ENCODE data around the gene TOM1L2.

The TOM1L2 gene

GRCh38 chr17:17840751-17841591 is 131.2 kb downstream of the TOM1L2 start:
- Histone ChIP-seq H3K27ac (peak overlapping the region; percentile 100), H3K36me3 (no peaks in the 10 kb centered on the region), H3K4me3 (ENCODE audit: low read depth in 1 of 2, low read length in 1 of 2) (peak overlapping the region; percentile 68 to 85), H3K9me3 (no peaks in the 10 kb centered on the region), H3K4me1 (ENCODE audit: control insufficient read depth in 1 of 2, insufficient read depth in 1 of 2, low read depth in 1 of 2, low read length in 1 of 2) (peaks cover 45 to 50% of the 10 kb centered on the region in 2 experiments), H3K27me3 (no peaks in the 10 kb centered on the region)
- TF ChIP-seq CTCF (IDR thresholded peaks at IDR 0.05), result no peak

- H3K36me3 ChIP-seq, result no peaks in the 10 kb centered on the region
- H3K4me3 ChIP-seq (ENCODE audit: low read depth in 1 of 2, low read length in 1 of 2), result peak overlapping the region; percentile 68 to 85
- H3K4me1 ChIP-seq (ENCODE audit: control insufficient read depth in 1 of 2, insufficient read depth in 1 of 2, low read depth in 1 of 2, low read length in 1 of 2), result peaks cover 55 to 59% of the 10 kb centered on the region in 2 experiments
- H3K9me3 ChIP-seq, result no peaks in the 10 kb centered on the region
- H3K27ac ChIP-seq, result peak overlapping the region; percentile 100
- peak; percentile 34 for TF ChIP-seq CTCF (IDR thresholded peaks at IDR 0.05)
- no peaks in the 10 kb centered on the region for H3K27me3 ChIP-seq
These were observed 132.2 kb downstream of the TOM1L2 start for GRCh38 chr17:17839791-17840707.

- Histone ChIP-seq H3K4me3 (ENCODE audit: low read depth in 1 of 2, low read length in 1 of 2) (peak overlapping the region; percentile 73 to 94), H3K27ac (peak overlapping the region; percentile 100), H3K4me1 (ENCODE audit: control insufficient read depth in 1 of 2, insufficient read depth in 1 of 2, low read depth in 1 of 2, low read length in 1 of 2) (peaks cover 57 to 69% of the 10 kb centered on the region in 2 experiments), H3K9me3 (no peaks in the 10 kb centered on the region), H3K36me3 (no peaks in the 10 kb centered on the region), H3K27me3 (no peaks in the 10 kb centered on the region)
- TF ChIP-seq CTCF (IDR thresholded peaks at IDR 0.05), result peak; percentile 28
These were observed 133.9 kb downstream of the TOM1L2 start for GRCh38 chr17:17837966-17838962.

- peak overlapping the region; percentile 100 for H3K27ac ChIP-seq
- no peaks in the 10 kb centered on the region for H3K9me3 ChIP-seq
- H3K4me3 ChIP-seq (ENCODE audit: low read depth in 1 of 2, low read length in 1 of 2), result peak overlapping the region; percentile 73 to 94
- H3K27me3 ChIP-seq, result no peaks in the 10 kb centered on the region
- no peak for TF ChIP-seq CTCF (IDR thresholded peaks at IDR 0.05)
- no peaks in the 10 kb centered on the region for H3K36me3 ChIP-seq
- H3K4me1 ChIP-seq (ENCODE audit: control insufficient read depth in 1 of 2, insufficient read depth in 1 of 2, low read depth in 1 of 2, low read length in 1 of 2), result peaks cover 57 to 69% of the 10 kb centered on the region in 2 experiments
These were observed 134.8 kb downstream of the TOM1L2 start for GRCh38 chr17:17837380-17837821.
